ENCODE measurements around the gene MAGED2.
"Not testable (repeated sequence)": the region's sequence is repeated elsewhere in the genome, so short reads cannot be mapped to it uniquely, and the experiment has no call there.

The MAGED2 gene

GRCh38 chrX:54818221-54818620 is 10.7 kb downstream of the MAGED2 start:
- DNase-seq (ENCODE audit: low read depth in 2 of 2, low spot score in 1 of 2): no peak

- no peak for DNase-seq (ENCODE audit: low read depth in 2 of 2, low spot score in 1 of 2)
Observed at GRCh38 chrX:54819201-54819600, 11.7 kb downstream of the MAGED2 start.

GRCh38 chrX:54820737-54821136 is 13.2 kb downstream of the MAGED2 start:
- no peak for DNase-seq (ENCODE audit: low read depth in 2 of 2, low spot score in 1 of 2)

- DNase-seq (ENCODE audit: low read depth in 2 of 2, low spot score in 1 of 2): no peak
Observed at GRCh38 chrX:54821310-54821709, 13.8 kb downstream of the MAGED2 start.

- DNase-seq (ENCODE audit: low read depth in 2 of 2, low spot score in 1 of 2): no peak
Observed at GRCh38 chrX:54824195-54824594, 16.6 kb downstream of the MAGED2 start.

- DNase-seq (ENCODE audit: low read depth in 2 of 2, low spot score in 1 of 2): no peak
Observed at GRCh38 chrX:54824722-54825121, 17.2 kb downstream of the MAGED2 start.

GRCh38 chrX:54825716-54826438 is 18.3 kb downstream of the MAGED2 start:
- no peak for DNase-seq (ENCODE audit: low read depth in 2 of 2, low spot score in 1 of 2)

- no peak for DNase-seq (ENCODE audit: low read depth in 2 of 2, low spot score in 1 of 2)
Observed at GRCh38 chrX:54826598-54826997, 19.1 kb downstream of the MAGED2 start.

GRCh38 chrX:54838583-54838982 is 31.0 kb downstream of the MAGED2 start:
- no peak for DNase-seq (ENCODE audit: low read depth in 2 of 2, low spot score in 1 of 2)

- DNase-seq (ENCODE audit: low read depth in 2 of 2, low spot score in 1 of 2): not testable (repeated sequence)
Observed at GRCh38 chrX:54841184-54841874, 33.8 kb downstream of the MAGED2 start.

GRCh38 chrX:54842607-54843006 is 35.1 kb downstream of the MAGED2 start:
- DNase-seq (ENCODE audit: low read depth in 2 of 2, low spot score in 1 of 2): no peak

GRCh38 chrX:54843050-54843449 is 35.5 kb downstream of the MAGED2 start:
- DNase-seq (ENCODE audit: low read depth in 2 of 2, low spot score in 1 of 2): no peak

GRCh38 chrX:54847700-54848099 is 40.2 kb downstream of the MAGED2 start:
- not testable (repeated sequence) for DNase-seq (ENCODE audit: low read depth in 2 of 2, low spot score in 1 of 2)

- no peak for DNase-seq (ENCODE audit: low read depth in 2 of 2, low spot score in 1 of 2)
Observed at GRCh38 chrX:54865208-54865607, 57.7 kb downstream of the MAGED2 start.

Measured in stimulated activated CD8-positive, alpha-beta memory T cell treated with anti-CD3 and anti-CD28 coated beads, Interleukin-4, amount 100 ng/mL, for 1 hour (primary cell).